Retinal pigment epithelial cell (primary cell): ENCODE data around the gene TPGS1.

Source experiments
- DNase-seq: peaks from one replicate; pipeline ENCODE4 v3.0.0-alpha.2; 2010; ENCODE audit warnings: low read depth
- H3K4me3 ChIP-seq: 2 replicates; pipeline ENCODE4 v1.5.1; 2011; ENCODE audit warnings: mild to moderate bottlenecking, low read length, control low read depth, moderate library complexity
- TF ChIP-seq, protein P1 (sequence below): conservative IDR thresholded peaks from 2 replicates; pipeline ENCODE4 v1.5.1; 2011; ENCODE audit warnings: low read depth, low read length, control low read depth, inconsistent platforms

The TPGS1 gene

DNA sequence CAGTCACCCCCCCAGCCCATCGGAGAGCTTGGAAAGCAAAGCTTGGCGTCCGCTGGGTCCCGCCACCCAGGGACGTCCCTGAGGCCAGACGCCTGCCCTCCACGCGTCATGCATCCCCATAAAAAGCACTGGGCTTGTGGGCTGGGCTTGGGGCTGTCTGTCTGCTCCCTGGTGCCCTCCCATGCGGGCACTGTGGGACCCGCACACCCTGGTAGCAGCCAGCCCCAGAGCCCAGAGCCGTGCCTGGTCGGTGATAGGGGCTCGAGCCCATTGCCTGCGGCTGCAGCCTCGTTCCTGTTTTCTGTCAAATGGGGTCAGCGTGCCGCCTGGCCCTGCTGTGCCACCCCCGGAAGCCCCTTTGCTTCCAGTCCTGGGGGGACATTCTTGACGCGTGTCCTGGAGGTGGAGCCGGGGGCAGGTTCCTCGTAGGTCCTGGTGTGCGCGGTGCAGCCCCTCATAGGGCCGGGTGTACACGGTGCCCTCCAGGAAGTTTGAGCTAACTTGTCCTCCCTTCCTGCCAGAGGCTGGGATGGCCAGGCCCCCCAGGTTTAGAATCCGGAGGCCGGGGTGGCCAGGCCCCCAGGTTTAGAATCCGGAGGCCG is 32.2 kb downstream of the TPGS1 start:
- no peak for DNase-seq
- TF ChIP-seq, protein P1, sequence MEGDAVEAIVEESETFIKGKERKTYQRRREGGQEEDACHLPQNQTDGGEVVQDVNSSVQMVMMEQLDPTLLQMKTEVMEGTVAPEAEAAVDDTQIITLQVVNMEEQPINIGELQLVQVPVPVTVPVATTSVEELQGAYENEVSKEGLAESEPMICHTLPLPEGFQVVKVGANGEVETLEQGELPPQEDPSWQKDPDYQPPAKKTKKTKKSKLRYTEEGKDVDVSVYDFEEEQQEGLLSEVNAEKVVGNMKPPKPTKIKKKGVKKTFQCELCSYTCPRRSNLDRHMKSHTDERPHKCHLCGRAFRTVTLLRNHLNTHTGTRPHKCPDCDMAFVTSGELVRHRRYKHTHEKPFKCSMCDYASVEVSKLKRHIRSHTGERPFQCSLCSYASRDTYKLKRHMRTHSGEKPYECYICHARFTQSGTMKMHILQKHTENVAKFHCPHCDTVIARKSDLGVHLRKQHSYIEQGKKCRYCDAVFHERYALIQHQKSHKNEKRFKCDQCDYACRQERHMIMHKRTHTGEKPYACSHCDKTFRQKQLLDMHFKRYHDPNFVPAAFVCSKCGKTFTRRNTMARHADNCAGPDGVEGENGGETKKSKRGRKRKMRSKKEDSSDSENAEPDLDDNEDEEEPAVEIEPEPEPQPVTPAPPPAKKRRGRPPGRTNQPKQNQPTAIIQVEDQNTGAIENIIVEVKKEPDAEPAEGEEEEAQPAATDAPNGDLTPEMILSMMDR: no peak
- H3K4me3 ChIP-seq: no peak overlapping the region

DNA sequence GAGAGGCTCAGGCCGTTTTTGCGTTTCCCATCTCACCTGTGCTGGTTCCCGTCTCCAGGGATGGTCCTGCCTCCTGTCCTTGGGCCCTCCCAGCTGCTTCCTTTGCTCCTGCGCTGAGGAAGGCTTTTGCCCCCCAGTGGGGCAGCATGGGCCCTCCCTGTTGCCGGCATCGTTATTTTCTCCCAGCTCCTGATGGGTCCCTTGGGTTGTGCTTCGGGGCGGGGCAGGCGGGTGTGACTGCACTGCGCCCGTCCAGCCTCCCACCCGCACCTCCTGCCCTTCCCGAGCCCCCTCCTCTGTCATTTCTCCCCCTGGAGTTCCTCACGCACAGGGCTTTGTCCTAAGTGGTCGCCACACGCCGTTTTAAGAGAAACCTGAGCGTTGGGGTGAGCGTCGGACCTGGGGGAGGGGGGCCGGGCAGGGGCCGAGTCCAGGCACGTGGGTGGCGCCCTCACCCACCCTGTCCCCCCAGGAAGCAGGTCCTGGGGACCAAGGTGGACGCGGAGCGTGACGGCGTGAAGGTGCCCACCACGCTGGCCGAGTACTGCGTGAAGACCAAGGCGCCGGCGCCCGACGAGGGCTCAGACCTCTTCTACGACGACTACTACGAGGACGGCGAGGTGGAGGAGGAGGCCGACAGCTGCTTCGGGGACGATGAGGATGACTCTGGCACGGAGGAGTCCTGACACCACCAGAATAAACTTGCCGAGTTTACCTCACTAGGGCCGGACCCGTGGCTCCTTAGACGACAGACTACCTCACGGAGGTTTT is 33.8 kb downstream of the TPGS1 start:
- TF ChIP-seq, protein P1: no peak
- H3K4me3 ChIP-seq: no peak overlapping the region
- no peak for DNase-seq

DNA sequence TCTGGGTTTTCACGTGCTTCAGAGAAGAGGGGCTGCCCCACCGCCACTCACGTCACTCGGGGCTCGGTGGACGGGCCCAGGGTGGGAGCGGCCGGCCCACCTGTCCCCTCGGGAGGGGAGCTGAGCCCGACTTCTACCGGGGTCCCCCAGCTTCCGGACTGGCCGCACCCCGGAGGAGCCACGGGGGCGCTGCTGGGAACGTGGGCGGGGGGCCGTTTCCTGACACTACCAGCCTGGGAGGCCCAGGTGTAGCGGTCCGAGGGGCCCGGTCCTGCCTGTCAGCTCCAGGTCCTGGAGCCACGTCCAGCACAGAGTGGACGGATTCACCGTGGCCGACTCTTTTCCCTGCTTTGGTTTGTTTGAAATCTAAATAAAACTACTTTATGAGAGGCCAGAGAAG is 34.4 kb downstream of the TPGS1 start:
- H3K4me3 ChIP-seq: no peak overlapping the region
- no peak for DNase-seq

DNA sequence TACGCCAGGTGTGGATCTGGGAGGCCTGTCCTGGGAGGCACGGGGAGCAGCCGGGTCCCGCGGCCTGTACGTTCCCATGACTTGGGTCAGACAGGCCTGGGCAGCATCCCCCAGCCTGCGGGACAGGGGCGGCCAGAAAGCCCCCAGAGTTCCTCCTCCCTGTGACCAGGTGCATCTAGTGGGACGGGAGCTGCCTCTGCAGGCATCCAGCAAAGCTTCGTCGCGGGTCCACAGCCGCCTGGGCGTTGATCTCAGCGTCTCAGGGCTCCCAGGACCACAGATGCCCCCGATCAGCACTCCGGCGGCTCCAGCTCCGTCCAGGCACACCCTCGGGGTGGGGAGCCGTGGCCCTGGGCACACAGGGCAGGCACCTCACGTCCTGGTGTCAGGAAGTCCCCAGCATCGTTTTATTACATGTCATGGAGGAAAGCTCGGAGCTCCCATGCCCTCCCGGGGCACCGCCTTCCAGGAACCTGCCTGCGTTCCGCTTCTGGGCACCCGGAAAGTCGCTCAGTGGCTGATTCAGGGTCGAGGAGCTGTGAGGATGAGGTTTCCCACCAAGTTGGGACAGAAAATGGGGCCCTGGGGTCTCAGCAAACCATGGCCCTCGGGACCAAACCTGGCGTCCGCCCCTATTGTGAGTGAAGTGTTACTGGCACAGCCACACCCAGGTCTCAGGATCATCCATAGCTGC is 35.0 kb downstream of the TPGS1 start:
- TF ChIP-seq, protein P1: no peak
- no peak for DNase-seq
- H3K4me3 ChIP-seq: no peak overlapping the region

More for the DNA sequence above, 34.4 kb downstream of the TPGS1 start:
- TF ChIP-seq, protein P1: no peak

DNA sequence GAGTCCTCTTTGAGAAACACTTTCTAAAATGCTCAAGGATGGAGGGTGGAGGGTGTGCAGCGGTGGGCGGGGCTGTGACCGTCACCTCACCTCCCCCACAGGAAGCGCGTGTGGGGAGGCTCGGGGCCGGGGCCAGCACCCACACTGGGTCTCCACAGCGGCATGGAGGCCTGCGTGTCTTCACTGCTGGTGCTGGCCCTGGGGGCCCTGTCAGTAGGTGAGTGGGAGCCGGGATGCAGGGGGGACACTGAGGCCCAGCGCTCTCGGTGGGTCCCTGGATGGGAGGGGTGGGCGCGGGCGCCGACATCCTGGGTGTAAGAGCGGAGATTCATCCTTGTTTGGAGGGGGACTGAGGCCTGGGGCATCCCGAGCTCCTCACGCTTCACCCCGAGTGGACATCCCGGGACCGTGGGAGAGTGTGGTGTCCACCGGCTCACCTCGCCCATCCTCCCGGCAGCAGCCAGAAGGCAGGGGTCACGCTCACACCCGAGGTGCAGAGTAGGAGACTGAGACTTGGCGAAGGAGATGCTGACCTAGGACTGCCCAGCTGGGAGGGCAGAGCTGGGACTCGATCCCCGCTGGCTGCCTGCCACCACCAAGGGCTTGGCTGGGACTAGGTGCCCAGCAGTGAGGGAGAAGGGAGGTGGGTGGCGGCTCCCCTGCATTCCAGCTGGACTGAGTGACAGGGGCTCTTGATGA is 36.8 kb downstream of the TPGS1 start, which contains the start of gene GZMM:
TSS of gene GZMM (plus strand) at position 144 of the 699 bp plus-strand sequence. CDS start at position 163, 19 bp downstream.
- no peak within 1 kb of the TSS for H3K4me3 ChIP-seq
- TF ChIP-seq, protein P1: no peak
- DNase-seq: no peak

DNA sequence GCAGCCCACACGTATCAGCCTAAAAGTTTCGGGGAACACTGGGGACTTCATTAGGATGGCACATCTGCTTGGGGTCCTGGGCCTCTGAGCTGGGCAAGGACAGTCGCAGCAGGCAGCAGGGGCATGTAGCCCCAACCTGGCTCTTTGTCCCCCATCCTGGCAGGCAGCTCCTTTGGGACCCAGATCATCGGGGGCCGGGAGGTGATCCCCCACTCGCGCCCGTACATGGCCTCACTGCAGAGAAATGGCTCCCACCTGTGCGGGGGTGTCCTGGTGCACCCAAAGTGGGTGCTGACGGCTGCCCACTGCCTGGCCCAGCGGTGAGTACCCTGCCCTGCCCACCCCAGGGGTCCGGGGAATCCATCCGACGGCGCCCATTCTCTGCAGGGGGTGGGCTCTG is 39.8 kb downstream of the TPGS1 start:
- DNase-seq: no peak
- TF ChIP-seq, protein P1: no peak
- H3K4me3 ChIP-seq: no peak overlapping the region
